HG03575 (cell line): ENCODE data around the gene CHMP2A.

Experiments used
- ATAC-seq: cut with Tn5 transposase; IDR thresholded peaks from one replicate; pipeline ENCODE4 v1.9.1; 2021; ENCODE audit not compliant: unreplicated experiment, insufficient number of reproducible peaks, low FRiP score; ENCODE audit errors: extremely low read depth

The CHMP2A gene

DNA sequence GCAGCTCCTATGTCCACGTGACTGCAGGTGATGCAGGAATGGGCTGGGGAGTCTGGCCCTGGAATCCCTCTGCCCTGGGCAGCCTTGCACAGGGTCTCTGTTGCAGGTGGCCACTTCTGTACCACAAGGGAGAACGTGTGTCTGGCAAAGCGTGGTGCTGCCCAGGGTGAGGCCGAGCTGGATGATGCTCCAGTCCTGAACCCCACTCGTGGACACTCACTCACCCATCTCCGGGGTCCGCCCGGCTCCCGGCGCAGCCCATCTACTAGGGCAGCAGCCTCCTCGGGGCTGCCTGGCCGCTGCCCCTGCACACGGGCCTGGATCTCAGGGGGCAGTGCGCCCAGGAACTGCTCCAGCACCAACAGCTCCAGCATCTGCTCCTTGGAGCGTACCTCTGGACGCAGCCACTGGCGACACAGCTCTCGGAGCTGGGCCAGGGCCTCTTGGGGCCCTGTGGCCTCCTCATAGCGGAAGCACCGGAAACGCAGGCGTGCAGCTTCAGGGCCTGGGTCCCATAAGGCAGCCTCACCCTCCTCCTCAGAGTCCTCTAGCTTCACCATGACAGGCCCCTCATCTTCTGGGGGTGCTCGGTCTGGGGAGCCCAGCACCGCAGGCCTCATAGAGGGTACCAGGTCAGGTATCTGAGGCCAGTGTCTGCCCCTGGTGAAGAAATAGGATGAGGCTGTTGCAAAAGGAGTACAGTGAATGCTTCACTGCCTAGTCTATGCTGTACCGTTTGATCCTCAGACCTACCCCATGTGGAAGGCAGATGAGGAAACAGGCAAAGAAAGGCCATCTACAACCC is 16.1 kb upstream of the CHMP2A start:
- no peak for ATAC-seq

DNA sequence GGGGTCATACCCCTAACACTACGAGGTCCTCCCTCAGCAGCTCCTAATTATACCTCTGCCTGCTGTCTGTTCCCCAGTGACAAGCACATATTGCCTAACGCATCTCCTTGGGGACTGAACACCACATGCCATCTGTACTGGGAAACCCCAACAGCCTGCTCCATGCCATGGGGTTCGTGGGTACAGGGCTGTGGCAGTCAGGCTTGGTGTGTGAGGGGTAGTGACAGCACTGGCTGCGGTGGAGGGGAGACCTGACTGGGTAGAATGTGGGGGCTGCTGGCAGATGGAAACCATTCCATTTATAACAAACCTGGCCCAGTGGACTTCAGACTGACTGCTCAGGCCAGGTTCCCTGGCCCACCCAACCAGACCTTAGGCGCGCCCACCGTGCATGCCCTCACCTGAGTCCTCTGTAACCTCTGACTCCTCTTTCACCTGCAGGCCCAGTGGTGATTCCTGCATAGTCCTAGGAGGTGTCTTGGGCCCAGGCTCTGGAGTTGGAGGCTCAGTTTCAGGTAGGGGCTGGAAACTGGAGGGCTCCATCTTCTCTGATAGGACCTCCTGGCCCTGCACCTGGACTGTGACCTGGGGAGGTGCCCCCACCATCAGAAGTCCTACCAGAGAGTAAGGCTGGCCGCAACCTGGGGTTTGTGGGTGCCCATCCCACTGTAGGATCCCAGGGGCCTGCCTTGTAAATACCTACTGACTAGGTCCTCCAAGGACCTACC is 15.2 kb upstream of the CHMP2A start:
- ATAC-seq: no peak

DNA sequence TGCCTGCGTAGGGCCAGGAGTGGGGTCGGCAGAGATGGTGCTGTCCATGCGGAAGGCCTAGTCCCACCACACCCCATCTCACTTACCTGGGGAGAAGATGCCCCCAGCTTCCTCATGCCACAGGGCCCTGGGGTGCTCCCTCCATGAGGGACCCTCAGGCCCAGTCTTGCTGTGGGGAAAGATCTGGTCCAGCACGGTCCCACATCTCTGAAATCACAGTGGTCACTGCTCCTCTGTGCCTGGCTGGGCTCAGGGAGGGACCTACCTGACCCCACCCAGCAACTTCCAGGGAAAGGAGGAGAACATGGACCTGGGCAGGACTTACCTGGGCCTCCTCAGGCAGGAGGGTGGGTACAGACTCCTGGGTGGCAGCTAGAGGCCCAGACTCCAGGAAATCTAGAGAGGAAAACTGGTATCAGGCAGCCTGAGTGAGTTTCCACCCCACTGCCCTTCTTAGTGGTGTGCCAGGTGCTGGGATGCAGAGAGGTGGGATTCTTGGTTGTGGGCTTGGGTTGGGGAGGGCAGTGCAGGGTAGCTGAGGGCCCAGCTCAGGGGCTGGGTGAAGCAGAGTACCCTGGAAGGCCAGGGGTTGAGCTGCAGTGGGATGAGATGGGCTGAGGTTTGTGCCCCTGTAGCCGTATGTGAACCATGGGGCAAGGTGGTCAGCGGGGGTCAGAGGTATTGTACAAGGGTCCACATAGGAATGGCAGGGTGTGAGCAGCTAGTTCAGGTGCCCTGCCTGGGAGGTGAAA is 14.5 kb upstream of the CHMP2A start:
- ATAC-seq: no peak

DNA sequence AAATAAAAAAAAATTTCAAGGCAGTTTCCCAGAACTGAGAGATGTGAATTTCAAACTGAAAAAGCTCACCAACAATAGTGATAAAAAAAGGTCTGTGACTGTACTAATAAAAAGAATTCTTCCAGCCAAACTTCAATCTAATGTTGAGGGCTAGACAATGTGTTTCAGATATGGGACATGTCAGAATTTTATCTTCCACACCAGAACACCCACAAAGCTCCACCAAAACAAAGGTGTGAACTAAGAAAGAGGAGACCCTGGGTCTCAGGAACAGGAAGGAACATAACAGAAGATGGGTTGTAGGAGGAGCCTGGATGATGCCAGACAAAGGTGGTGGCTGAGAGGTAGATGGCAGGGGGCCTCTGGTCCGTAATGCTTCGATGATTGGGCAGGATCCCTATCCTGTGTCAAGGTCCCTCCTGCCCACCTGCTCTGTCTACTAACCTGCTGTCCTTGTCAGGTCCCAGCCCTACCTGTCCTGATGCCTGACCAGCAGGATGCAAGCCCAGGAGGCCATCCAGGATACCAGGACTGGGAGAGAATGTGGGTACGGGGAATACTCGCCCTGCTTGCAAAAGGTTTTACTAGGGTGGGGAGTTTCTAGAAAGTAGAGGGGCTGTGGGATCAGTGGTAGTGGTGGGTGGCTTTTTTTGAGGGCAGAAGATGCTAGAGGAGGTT is 13.7 kb upstream of the CHMP2A start:
- no peak for ATAC-seq

DNA sequence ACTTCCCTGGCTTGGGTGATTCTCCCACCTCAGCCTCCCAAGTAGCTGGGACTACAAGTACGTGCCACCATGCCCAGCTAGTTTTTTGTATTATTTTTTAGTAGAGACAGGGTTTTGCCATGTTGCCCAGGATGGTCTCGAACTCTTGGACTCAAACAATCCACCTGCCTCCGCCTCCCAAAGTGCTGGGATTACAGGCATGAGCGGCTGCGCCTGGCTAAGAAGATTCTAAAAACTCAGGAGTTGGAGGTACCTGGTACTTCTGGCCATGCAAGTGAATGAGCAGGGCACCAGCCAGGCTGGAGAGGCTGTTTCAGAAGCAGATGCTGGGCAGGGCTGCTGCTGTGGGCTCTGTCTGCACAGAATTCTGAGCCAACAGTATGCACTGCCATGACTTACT is 12.1 kb upstream of the CHMP2A start:
- no peak for ATAC-seq

DNA sequence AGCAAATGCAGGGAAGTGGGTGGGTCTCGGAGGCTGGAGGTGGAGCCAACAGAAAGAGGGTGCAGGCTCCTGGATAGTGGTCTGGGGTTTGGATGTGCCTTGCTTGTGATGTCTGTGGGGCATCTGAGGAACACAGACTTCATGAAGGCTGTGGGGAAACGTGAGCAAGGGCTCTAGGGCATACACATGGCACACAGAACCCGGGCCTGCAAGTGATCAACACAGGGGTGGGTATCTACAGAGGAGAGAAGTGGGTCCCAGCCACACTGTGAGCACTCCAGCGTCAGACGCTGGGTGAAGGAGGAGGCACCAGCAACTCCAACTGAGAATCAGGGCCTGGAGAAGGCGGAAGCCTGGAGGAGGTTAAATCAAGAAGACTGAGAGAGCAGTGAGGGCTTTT is 8.9 kb upstream of the CHMP2A start:
- no peak for ATAC-seq

DNA sequence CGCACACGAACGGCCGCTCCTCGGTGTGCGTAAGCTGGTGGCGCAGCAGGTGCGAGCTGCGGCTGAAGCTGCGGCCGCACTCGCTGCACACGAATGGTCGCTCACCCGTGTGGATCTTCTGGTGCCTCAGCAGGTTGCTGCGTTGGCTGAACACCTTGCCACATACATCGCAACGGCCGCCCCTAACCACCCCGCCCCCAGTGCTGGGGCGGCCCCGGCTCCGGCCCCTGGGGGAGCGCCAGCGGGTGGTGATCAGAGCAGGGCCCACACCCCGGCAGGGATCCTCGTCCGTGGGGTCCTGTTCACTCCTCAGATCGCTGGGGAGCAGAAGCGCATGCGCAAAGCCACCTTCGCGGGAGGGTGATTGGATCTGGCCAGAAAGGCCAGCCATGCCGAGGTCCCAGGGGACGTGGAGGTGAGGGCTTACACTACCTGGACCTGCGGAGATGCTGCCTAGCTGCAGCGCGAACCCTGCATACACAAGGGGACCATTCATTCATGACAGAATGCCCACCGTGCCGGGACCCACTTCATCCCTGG is 8.2 kb upstream of the CHMP2A start:
- no peak for ATAC-seq

DNA sequence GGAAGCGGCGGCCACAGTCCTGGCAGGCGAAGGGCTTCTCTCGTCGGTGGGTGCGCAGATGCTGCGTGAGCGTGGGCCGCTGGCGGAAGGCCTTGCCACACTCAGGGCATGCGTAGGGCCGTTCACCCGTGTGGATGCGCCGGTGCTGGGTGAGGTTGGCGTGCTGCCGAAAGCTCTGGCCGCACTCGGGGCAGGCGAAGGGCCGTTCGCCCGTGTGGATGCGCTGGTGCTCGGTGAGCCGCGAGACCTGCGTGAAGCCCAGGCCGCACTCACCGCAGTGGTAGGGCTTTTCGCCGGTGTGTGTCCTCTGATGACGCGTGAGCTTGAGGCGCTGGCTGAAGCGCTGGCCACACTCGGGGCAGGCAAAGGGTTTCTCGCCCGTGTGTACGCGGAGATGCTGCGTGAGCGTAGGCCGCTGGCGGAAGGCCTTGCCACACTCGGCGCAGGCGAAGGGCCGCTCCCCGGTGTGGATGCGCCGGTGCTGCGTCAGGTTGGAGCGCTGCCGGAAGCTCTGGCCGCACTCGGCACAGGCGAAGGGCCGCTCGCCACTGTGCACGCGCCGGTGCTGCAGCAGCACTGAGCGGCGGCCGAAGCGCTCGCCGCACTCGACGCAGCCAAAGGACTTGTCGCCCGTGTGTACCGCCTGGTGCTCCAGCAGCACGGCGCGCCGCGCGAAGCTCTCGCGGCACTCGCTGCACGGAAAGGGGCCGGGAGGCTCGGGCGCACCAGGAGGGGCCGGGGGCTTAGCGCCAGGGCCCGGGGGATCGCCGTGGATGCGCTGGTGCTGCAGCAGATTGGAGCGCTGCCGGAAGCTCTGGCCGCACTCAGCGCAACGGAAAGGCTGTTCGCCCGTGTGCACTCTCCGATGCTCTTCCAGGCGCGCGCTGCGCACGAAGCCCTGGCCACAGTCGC is 7.5 kb upstream of the CHMP2A start:
- ATAC-seq: no peak

DNA sequence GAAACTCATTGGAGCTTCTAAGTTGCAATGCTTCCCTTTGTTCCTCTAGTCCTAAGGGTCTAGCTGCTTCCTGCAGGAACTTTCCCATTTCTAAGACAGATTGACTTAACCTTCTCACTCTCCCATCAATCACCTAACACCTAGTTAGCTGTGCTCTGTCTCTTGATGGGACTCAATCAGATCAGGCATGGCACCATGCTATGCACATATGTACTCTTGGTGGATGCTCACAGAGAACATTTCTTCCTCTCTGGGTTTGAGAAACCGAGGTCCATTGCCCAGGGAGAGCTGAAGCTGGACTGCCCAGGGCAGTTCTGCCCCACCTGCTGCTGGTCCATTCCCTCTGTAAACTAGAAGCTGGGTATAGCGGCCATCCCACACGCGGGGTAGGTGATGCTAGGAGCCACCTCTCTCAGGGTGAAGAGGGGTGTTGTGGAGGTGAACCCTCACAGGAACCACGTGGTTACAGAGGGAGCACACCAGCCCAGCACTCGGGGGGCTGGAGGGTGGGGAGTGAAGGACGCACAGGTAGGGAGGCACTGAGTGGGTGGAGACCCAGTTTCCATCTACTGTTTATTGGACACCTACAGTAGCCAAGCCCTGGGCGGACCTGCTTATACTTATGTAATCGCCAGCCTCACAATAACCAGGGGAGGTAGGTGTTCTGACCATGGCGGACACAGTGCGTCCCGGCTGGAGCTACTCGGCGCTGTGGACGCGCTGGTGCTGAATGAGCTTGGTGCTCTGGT is 6.6 kb upstream of the CHMP2A start:
- no peak for ATAC-seq

DNA sequence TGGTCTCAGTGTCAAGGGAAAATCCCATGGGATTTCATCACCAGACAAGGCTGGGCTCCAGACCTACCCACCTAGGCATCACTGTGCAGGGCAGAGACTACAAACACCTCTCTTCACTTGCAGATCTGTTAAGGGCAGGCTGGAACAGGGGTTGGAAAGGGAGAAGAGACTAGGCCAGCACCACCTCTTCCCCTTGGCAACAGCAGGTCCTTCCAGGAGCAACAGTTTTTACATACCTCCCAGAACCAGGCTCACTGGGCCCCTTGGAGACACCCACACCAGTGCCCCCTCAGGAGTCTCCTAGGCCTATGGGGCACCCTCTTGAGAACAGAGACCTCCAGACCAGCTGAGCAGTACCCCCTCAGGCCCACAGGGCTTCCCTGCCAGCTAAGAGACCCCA is 6.0 kb upstream of the CHMP2A start:
- ATAC-seq: no peak

DNA sequence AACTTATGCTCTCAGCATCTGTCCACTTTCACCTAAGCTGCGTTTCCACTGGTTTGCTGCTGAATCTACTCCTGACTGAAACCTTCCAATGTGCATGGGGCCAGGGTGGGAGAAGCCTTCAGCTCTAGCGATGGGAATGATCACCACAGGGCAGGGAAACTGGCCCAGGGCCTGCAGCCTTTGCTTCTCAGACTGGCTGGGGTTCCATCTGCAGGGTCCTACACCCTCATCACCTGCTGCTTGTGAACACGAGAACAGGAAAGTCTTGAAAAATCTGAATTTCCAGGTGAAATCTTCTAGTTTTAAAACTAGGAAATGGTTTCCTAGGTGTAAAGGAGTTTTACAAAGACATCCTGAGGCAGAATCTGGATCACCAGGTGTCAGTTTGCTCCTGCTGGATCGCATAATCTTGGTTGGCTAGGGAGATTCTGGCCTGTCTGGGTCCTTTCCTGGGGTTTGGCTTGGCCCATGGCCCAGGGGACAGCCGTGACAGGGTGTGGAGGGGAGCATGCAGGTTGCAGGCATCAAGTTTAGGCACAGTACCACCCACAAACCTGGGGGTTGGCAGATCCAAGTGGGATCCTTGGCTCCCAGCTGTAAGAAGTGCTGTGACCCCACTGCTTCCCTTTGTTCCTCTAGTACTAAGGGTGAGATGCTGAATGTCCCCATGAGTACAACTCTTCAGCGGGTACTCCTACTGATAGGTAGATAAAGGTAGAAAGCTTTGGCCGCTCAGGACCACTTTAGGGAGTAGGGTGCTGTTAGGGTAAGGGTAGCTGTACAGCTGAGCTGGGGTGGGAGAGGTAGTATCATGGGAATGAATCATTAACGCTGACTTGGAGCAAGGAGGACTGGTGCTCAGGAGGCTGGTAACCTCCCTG is 5.3 kb upstream of the CHMP2A start:
- ATAC-seq: no peak

DNA sequence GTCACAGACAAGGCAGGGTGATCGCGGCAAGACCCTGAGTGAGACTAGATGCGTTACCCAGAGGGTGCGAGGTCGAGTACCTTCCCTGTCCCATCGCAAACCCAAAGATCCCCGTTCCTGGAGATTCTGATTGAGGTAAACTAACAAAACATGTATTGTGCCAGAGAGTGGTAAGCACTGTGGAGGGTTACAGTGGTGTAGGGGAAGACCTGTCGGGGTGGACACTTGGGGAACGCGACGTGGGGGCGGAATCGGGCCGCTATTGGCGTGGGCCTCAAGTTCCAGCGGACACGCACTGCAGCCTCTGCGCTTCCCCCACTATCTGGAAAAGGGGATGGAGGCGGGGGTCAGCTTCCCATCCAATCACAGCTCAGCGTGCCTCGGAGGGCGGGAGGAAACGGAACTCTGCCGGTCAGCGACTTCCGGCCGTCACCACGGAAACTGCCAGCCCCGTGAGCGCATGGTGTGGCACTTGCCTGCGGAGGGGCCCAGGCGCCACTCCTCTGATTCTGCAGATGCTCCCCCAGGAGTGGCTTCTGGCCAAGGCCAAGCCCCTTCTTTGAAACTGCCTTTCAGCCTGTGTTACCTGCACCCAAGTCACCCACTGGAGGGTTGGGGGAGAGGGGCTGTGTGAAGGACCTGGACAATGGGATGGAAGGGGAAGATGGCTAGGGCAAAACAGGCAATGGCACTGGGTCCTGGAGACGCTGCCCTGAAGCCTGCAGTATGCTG is 4.5 kb upstream of the CHMP2A start:
- no peak for ATAC-seq

DNA sequence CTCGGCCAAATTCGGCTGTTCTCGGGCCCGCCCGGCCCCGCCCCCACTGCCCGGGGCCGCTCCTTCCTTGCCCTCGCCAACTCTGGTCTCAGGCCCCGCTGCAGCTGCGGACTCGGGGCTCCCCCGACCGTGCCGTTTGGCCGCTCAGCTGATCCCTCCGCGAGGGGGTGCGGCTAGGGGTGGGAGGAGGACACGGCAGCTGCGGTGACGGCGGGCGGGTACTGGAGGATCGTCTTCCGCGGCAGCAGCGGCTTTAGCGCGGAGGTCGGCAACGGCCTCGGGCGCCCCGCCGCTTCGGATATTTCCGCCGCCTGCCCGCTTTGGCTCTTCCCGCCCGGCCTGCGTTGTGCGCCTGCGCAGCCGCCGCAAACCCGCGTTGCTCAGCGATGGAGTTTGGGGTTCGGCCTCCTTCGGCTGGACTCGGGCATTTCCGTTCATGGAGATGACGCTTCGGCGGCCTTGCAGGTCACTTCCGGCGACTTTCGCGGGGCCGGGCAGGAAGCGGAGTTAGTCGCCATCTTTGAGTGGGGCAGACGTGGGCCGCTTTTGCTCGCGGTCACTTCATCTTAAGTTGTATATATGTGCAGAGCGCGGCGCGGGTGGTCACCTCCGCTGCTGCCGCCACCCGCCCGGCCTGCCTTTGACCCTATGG is 3.8 kb upstream of the CHMP2A start:
- no peak for ATAC-seq

DNA sequence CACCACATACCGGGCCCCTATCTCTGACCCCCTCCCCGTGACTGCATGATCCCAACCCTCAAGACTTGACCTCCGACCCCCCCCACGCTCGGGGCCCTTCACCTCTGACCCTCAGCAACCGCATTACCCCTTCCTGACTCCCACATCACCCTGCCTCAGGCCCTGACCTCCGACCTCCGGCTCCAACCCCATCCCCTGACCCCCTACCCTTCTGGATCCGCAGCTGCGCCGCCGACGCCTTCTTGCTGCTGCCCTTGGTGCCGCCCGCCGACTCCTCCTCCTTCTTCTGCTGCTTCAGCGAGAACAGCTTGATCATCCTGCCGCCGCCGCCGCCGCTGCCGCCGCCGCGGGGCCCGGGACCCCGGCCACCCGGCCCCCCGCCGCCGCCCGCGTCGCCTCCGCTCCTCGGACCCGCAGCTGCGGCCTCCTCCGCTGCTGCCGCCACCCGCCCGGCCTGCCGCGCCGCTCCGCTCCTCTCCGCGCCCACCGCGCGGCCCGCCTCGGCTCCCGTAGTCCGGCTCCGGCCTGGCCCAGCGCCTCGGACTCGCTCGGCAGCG is 3.2 kb upstream of the CHMP2A start, which contains the start of gene UBE2M:
Gene UBE2M (minus strand): TSS at position 546 of the 557 bp plus-strand sequence. CDS start 230 bp downstream, at position 316.
- no peak for ATAC-seq
